GM21576 (cell line): Measurements from ENCODE around the gene COQ10A.
A peak's percentile ranks its signal among the peaks of the same experiment; 100 is the strongest.
"Not testable (repeated sequence)": the region's sequence is repeated elsewhere in the genome, so short reads cannot be mapped to it uniquely, and the experiment has no call there.

Experiments
- ATAC-seq: cut with Tn5 transposase; IDR thresholded peaks from one replicate; pipeline ENCODE4 v1.9.1; 2021; ENCODE audit warnings: mild to moderate bottlenecking, moderate library complexity; ENCODE audit not compliant: unreplicated experiment

Gene COQ10A

DNA sequence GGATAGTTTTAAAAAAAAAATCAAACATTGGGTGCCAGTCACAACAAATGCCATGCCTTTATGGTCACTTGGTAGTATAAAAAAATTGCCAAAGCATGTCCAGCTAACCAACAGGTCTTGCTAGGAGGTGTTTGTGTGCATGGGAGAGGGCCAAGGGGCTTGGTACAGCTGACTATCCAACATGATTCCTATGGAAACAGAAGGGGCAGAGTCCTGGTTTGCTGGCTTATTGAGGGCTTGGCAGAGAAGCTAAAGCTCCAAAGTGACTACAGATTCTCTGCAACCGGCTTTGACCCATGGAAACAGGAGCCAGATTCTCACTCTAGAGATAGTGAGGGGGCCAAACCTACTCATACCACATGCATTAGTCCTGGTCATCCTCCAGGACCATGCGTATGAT lies 5.7 kb downstream of the COQ10A start:
- ATAC-seq = not testable (repeated sequence)

DNA sequence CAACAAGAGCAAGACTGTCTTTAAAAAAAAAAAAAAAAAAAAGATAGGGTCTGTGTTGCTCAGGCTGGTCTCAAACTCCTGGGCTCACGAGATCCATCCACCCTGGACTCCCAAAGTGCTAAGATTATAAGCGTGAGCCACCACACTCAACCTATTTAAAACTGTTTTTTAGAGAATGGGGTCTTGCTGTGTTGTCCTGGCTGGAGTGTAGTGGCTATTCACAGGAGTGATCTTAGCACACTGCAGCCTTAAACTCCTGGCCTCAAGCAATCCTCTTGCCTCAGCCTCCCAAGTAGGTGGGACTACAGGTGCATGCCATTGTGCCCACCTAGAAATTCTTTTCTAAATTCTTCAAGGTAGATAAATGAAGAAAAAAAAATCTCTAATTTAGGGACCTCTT lies 7.6 kb downstream of the COQ10A start:
- ATAC-seq = no peak

DNA sequence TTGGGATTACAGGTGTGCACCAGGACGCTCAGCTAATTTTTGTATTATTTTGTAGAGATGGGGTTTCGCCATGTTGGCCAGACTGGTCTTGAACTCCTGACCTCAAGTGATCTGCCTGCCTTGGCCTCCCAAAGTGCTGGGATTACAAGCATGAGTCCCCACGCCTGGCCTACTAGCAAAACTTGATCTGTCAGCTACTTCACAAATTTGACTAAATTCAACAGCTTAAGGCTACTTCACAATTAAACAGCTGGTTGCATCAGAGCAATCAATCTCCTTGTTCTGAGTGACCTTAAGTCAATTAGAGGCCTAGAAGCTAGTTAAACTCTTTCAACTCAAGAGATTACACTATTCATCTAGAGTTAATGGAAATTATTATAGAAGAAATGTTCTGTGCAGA lies 12.2 kb downstream of the COQ10A start:
- ATAC-seq = no peak

DNA sequence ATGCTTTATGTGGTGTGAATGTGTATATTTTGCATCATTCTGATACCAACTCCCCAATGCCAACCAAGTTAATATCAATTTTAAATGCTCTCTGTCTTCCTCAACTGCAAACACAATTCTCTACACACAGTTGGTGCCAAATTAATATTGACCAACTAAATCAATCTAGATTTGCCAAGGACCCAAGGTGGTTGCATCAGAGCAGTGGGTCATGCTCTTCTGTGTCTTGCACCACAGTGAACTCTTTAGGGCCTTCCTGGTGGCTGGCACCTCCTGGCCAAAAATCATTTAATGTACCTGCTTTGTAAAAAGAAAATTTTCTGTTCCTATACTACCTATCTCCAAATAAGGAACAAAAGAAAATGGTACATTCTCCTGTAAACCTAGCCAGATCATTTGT lies 14.1 kb downstream of the COQ10A start:
- no peak for ATAC-seq

DNA sequence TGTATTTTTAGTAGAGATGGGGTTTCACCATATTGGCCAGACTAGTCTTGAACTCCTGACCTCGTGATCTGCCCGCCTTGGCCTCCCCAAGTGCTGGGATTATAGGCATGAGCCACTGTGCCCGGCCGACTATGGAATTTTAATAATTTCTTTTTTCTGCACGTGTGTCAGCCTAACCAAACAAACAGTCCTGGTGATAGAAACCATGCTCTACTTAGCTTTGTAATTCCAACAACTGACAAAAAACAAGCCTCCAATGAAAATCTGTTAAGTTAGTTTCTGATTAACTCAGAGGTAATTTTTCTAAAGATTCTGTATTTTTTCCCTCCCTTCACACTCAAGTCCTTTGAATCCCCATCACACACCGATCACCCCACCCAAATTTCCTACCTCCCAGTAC lies 15.3 kb downstream of the COQ10A start:
- ATAC-seq = no peak

DNA sequence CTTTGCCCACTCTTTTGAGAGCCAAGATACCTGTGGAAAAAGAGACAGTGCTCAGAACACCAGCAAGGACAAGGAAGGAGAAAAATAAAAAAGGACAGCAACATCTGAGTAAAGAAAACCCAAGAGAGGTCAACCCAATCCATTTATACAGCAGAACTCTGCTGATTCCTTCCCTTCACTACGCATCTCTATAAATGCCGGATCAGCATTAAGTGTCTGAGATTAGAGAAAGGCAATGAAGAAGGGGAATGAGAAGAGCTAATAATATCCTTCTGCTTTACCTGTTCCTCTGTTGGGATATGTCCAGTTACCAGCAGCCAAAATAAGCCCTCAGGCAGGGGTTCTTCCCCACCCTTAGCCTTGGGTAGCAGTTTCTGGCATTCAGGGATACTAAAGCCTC lies 15.8 kb downstream of the COQ10A start:
- ATAC-seq = no peak

DNA sequence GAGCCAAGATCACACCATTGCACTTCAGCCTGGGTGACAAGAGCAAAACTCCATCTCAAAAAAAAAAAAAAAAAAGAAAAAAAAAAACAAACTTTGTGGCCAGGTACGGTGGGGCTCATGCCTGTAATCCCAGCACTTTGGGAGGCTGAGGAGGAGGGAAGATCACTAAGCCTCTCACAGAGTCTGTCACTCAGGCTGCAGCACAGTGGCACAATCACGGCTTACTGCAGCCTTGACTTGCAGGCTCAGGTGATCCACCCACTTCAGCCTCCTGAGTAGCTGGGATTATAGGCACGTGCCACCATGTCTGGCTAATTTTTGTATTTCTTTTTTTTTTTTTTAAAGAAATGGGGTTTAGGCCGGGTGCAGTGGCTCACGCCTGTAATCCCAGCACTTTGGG lies 17.5 kb downstream of the COQ10A start:
- not testable (repeated sequence) for ATAC-seq

DNA sequence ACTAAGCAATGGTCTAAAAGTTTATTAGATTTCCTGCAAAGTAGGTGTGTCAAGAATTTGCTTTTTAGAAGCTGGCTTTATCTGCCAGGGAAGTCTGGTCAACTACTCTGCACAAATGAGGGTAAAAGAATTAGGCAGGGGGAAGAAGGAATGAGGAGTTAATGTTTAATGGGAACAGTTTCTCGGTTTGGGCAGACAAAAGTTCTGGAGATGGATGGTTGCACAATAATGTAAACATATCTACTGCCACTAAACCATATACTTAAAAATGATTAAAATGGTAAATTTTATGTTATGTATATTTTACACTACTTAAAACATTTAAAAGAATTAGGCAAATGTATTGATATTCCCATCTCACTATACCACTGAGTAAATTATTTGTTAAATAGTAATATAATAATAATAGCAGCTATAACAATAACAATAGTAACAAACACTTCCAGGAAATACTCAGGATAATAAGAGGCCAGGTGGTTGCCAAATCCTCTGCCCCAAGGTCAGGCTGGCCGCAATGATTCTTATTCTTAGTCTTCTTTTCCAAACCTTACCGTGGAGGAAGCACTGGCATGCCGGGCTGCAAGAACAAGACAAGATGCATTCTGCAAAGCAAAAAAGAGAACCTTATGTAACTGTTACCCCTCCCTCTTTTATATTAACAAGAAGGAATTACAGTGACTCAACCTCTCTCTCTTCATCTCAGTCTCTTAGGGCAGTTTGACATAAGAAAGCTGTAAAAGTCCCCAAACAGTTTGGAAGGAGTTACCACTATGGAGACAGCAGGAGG lies 19.5 kb downstream of the COQ10A start:
- ATAC-seq = no peak

DNA sequence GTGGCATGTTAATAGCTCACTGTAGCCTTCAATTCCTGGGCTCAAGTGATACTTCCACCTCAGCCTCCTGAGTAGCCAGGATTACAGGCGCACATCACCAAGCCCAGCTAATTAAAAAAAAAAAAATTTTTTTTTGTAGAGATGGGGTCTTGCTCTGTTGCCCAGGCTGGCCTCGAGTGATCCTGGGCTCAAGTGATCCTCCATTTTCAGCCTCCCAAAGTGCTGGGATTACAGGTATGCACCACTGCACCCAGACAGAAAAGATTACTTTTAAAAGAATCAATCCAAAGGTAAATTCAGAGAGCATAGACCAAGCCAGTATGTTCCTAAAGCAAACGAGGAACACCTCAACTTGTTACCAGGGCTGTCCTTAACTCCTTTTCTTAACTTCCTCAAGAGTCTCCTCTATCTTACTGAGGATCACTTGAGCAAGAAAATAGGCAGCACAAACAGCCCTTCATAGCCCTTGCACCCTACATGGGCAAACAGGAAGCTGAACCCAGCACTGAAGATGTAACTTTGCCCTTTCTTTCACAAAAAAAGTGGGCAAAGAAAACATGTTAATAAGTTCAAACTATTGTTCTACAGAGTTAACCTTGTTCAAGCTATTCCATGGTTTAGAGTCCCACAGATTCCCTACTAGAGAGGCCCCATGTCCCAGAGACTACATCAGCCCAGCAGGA lies 22.1 kb downstream of the COQ10A start:
- no peak for ATAC-seq

DNA sequence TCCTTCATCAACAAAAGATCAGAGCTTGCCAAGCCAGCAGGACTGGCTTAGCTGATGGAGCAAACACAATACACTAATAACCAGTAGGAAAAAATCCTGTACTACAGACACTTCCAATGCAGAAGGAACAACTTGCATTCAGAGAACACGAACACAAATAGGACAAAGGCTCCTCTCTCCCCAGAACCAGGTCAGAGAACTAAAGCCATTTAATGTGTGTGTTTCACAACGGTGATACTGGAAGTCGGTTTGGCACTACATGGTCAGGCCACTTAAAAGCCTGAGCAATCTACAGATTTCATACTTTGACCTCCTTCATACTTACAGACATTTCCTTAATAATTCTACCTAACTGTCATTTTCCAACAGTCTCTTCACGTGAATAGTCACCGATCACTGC lies 27.1 kb downstream of the COQ10A start:
- no peak for ATAC-seq

DNA sequence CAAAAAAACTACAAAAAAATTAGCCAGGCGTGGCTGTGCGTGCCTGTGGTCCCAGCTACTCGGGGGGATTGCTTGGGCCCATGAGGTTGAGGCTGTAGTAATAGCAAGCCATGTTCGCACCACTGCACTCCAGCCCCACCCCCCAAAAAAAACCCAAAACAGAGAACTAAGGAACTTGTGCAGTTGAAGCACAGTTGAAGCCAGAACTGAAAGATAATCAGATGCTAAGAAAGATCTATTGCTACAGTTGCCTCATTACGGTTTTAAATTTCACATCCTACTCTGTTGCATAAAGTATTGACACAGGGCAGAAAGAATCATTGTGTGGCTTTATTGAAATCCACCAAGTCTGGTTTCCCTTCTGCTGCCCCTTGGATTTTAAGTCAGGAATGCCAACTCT lies 29.6 kb downstream of the COQ10A start:
- no peak for ATAC-seq

DNA sequence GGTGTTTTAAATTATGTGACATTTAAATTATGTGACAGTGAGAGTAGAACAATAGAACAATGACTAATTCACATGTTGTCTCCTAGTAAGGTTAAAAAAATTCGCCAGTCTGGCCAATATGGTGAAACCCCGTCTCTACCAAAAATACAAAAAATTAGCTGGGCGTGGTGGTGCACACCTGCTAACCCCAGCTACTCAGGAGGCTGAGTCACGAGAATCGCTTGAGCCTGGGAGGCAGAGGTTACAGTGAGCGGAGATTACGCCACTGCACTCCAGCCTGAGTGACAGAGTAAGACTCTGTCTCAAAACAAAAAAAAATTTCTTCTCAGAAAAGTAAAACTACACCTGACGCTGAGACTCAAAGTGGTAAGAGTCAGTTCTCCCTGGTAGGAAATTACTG lies 30.7 kb downstream of the COQ10A start:
- ATAC-seq = no peak

DNA sequence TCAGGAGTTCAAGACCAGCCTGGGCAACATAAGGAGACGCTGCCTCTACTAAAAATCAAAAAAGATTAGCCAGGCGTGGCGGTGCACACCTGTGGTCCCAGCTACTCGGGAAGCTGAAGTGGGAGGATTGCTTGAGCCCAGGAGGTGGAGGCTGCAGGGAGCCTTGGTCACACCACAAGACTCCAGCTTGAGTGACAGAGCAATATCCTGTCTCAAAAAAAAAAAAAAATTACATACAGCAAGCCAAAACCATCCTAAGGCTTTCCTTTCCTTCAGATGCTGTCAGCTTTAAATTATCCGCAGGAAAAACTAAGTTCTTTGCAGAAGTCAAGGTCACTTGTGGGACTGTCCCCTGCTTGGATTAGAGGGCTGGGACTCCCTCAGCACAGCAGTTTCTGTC lies 32.1 kb downstream of the COQ10A start:
- ATAC-seq = no peak

DNA sequence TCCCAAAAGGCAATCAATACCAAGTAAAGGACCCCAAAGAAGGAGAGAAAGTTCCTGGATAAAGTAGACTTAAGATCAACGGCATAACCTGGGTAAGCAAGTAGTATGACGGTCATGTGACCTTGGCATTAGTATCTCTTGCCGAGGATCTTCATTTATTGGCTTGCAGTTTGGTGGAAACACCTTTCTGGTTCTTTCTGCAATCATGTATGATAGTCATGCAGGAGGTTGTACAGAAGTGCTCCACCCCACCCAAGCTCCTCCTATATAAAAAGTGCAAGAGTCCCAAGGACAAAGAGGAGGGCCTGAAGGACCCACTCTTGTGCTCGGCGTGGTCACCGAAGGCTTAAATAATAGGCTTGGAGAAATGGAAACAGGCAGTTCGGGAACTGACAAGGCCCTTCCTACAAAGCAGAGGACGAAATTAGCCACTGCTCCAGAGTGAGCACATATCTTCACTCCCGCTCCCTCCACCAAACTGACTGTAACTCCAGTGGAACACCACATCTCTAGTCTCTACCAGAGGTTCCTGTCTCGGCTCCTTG lies 32.6 kb downstream of the COQ10A start:
- ATAC-seq = peak; percentile 3

DNA sequence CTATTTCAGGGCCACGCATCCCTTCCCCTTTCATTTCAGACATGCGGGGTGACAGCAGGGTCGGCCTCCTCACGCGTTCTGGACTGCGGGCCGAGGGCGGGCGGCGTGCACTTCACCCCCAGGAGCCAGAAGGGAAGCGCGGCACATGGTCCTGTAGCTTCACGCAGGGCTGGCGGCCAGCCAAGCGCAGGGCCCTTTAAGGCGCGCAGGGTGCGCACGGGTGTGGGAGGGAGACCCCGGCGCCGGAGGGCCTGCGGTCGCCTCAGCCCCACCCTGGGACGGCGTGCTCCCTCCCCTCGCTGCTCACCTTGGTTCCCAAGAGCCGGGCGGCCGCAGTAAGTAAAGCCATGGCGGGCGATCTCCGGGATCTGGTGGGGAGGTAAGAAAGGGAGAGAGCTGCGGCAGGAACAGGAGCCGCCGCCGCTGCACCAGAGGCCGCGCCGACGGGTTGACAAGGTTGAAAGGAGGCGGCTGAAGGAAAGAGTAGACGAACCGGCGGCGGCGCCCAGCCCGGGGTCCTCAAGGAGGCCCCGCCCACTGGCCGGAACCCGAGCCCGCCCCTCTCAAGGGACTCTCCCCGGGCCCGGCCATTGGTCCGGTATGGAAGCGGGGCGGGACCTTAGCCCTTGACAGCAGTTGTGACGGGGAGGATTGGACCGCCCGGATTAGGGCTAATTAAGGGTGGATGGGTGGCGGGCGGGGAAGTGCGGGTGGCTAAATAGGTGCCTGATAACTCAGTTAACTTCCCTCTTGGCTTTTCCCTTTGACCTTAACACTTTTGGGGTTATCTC lies 33.3 kb downstream of the COQ10A start, which contains the start of gene CS:
CS (minus strand) TSS at position 478 of the 791 bp plus-strand sequence; CDS start at position 349, 129 bp downstream.
- ATAC-seq = peak; percentile 94

DNA sequence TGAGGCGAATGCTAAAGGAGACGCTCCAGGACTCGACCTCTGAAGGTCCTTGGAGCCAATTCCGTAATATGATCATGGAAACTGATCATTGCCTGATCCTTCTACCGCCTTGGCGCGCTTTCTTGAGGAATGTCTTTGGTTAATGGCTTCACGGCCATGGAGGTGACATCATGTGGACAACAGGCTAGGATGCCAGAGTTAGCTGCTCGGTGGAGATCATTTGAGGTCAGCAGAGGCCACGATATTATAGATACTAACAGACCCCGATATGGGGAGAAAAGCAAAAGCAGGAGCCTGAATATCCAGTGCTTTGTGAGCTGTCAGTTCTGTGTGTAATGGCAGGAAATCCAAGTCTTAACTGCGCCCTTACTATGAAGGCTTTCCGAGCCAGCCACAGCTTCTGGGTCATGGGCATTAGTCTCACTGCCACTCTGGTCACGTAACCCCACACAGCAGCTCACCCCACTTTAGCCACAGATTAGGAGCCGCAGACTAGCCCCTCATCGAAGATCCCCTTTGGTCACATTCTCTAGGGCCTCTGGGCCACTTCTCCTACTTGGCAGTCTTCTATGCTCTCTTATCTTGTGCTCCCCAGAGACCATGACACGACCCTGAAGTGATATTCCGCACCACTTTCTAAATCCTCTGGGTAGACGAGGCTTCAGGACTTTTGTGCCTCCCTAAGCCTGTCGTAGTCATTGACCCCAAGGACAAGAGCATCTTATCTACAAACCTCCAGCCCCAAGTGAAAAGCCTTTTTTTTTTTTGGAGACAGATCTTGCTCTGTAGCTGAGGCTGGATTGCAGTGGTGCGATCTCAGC lies 34.1 kb downstream of the COQ10A start:
- ATAC-seq = no peak

DNA sequence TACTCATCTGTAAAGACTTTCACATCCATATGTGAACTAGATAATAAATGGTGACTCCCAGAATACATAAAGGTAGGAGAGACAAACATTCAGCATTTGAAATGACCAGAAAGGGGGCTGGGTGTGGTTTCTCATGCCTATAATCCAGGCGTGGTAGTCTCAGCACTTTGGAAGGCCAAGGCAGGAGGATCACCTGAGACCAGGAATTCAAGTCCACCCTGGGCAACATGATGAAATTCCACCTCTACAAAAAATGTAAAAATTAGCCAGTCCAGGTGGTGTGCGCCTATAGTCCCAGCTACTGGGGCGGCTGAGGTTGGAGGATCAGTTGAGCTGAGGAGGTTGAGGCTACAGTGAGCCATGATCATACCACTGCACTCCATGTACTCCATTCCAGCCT lies 37.5 kb downstream of the COQ10A start:
- ATAC-seq = no peak

DNA sequence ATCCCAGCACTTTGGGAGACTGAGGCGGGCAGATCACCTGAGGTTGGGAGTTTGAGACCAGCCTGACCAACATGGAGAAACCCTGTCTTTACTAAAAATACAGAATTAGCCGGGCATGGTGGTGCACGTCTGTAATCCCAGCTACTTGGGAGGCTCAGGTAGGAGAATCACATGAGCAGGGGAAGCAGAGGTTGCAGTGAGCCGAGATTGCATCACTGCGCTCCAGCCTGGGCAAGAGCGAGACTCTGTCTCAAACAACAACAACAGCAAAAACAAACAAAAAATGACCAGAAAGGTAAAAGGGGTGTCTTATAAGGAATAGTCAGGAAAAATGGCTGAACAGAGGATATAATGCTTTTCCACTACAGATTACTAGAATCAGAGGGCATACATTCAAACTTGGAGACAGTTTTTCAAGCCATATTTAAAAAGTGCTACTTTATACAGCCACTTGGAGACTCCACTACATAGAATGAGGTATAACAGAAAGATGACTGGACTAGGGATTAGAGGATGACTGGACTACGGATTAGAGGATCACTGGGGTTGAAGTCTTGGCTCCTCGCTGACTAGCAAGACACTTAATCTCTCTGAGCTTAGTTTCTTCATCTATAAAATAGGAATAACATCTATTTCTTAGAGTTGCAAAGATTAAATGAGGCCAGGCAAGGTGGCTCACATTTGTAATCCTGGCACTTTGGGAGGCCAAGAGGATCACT lies 38.3 kb downstream of the COQ10A start:
- ATAC-seq = no peak

DNA sequence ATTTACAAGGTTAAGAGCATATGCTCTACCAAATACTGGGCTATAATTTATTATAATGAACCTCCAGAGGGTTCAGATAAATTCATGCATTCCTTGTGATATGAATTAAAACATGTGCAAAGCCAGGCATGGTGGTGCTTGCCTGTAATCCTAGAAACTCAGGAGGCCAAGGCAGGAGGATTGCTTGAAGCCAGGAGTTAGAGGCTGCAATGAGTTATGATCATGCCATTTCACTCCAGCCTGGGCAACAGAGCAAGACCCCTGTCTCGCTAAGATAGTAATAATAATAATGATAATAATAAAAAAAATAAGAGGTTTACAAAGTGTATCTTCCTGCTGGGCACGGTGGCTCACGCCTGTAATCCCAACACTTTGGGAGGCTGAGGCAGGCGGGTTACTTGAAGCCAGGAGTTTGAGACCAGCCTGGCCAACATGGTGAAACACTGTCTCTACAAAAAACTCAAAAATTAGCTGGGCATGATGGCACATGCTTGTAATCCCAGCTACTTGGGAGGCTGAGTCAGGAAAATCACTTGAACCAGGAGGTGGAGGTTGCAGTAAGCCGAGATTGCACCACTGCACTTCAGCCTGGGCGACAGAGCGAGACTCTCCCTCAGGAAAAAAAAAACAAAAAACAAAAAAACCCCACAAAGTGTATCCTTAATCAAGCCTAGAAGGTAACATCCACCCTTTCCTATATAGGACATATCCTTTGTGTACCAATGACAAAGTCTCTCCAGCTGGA lies 40.7 kb downstream of the COQ10A start:
- no peak for ATAC-seq
